ENCODE results near the gene LSM10.

The LSM10 gene

GRCh38 chr1:36382231-36382630, 15.5 kb downstream of the LSM10 start:
- DNase-seq: no peak

GRCh38 chr1:36381405-36381804, 16.3 kb downstream of the LSM10 start:
- DNase-seq: no peak

DNA sequence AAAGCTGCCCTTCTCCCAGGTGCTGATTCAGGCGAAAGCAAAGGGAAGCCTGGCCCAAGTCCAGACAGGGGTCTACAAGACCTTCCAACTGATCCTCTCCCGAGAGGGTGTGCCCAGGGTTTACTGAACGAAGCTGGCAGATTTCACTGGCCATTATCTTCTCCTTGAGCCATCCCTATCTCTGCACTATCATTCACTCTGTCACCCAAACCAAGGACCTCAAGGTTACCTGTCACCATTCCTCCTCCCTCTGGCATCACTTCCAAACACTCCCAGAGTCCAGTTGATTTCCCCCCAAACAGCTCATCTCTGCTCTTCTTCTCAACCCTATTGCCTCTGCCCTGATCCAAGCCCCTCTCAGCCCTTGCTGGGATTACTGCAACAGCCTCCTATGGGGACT, 16.9 kb downstream of the LSM10 start:
- no peak for DNase-seq

- no peak for DNase-seq
Observed at GRCh38 chr1:36380143-36380619, 17.5 kb downstream of the LSM10 start.

DNA sequence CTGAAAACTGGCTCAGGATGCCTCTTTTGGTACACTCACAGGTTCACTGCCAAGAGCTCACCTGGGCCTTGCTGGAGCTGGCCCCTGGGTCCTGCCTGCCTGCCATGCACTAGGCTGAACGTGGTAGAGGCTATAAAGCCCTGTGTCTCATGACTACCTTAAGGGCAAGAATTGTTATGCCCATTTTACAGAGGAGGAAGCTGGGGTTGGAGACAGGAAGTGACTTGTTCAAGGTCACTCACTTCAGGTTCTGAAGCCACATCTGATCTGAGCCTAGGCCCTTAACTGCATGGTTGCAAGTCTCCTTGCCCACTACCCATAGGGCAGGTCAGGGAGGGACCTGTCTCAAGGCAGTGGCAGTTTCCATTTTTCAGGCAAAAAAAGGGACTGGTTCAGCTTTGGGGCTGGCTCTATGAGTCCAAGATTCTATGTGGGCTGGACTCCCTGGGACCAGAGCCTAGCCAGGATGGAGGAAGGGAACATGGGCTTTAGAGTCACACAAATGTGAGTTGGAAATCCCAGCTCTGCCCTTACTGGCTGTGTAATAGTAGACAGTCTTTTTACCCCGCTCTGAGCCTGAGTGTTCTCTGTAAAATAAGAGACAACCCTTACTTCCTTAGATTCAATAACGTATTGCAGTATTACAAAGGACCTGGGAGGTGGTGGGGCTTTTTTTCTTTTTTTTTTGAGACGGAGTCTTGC, 19.8 kb downstream of the LSM10 start:
- DNase-seq: peak; percentile 31

- DNase-seq: no peak
Observed at GRCh38 chr1:36372617-36373016, 25.1 kb downstream of the LSM10 start.

GRCh38 chr1:36369061-36369861, 28.4 kb downstream of the LSM10 start:
- peak; percentile 85 for DNase-seq

- DNase-seq: no peak
Observed at GRCh38 chr1:36367798-36368197, 29.9 kb downstream of the LSM10 start.

- peak; percentile 58 for DNase-seq
Observed at GRCh38 chr1:36367066-36367465, 30.6 kb downstream of the LSM10 start.

DNA sequence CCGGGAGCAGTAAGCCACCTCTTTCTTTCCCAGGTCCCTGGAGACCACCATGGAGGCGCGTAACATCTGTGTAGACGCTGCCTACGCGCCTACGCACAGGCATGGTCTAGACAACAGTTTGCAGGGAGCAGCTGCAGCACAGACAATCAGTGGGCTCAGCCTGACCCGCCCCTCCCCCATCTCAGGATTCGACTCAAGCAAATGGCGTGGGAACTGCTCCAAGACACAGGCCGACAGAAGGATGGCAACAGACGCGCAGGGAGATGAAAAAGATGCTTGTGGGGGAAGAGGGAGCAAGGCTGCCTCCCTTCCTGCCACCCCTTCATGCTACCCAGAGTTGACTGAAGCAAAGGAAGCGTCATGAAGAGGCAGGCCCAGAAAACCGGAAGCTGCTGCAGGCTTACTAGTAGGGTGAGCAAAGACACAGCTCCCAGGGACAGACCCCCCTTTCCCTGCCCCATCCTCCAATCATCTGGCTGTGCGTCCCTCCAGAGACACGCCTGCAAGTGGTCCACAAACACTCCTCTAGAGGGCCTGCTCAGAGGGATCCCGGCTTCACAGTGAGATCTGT, 31.5 kb downstream of the LSM10 start:
- DNase-seq: peak; percentile 73

DNA sequence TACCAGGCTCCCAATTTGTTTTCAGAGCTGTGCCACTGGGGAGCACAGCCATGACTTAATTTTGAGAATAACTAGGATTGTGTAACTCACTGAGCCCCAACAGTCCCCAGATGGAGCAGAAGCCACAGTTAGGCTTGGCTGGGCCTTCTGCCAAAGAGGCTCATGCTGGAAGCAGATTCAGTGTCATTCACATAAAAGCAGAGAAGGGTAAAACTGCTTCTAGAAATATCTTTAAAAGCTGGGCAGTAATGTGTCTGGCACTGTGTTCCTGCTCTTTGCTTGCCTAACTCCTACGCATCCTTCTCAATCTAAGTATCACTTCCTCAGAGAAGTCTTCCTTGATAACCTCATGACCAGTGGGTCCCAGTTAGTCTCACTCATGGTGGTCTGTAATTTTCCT, 32.3 kb downstream of the LSM10 start:
- no peak for DNase-seq

- peak; percentile 50 for DNase-seq
Observed at GRCh38 chr1:36359911-36360550, 37.7 kb downstream of the LSM10 start.

DNA sequence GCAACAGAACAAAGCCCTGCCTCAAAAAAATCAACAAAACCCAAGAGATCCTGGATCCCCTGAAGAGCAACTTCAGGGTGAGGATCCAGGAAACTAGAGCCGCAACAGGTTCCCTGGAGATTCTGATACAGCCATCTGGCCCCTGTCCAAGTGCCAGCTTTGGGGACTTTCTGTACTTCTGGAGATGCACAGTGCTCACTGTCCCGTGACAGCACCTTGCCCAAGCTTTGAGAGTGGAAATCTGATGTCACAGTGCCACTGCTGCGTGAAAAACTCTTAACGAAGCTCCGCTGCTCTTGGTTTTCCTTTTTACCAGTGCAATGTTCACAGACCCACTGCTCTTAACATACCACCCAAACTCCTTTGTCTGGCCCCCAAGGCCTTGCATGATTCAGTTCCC, 38.3 kb downstream of the LSM10 start:
- no peak for DNase-seq

- no peak for DNase-seq
Observed at GRCh38 chr1:36358514-36359084, 39.1 kb downstream of the LSM10 start.

GRCh38 chr1:36355811-36356210, 41.9 kb downstream of the LSM10 start:
- DNase-seq: no peak

DNA sequence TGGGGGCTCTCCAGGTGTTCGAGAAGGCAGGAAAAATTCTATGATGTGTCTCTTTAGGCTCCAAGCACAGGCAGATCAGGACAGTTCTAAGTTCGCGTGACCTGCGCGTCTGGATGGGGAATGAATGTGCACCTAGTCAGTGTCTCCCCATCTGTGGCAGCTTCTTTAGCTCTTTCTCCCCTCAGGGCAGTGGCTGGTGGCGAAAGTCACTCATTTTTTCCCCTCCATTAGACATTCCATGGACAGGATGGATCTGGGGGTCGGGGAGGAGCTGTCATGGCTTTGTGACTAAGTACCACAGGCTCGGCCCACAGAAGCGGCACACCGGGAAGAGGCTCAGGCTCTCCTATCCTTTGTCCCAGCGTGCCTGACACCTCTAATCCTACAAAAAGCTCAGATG, 43.2 kb downstream of the LSM10 start:
- DNase-seq: no peak

DNA sequence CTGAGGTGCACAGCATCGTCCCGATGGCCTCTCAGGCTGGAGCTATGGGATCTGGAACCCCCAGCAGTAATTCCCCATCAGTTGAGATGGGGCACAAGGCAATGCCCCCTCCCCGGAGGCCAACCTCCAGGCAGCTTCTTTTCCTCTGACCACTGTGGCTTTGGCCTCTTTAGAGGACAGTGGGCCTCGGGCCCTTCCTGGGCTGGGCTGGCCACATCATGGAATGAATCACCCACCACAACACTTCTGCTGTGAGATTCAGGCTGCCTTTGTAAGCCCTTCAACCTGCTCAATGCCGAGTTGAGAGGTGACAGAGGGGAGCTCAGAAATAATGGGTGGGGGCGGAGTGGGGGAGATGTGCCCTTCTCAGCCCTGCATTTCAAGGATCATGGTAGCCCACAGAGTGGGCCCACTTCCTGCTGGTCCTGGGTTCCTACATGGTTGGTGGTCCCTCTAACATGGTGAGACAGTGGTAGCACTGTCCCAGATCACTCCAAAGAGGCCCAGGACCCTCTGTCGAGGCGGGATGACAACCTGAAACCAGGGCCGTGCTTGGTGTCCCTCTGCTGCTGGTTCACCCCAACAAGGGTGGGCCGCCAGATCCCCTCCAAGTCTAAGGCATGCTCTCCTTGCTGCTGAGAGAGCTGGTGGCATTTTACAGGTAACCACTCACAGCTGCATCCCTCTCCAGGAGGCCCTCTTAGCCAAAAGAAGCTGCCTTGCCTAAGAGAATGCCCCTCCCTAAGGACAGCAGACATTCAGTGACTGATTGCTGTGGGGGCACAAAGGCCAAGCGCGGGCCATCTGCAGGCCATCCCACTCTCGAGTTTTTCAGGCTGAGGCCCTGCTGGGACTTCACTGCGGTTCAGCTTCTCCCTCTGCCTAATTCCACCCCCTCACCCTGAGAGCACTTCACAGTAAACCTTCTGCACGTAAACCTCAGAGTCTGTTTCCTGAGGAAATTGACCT, 44.5 kb downstream of the LSM10 start:
- DNase-seq: no peak

- no peak for DNase-seq
Observed at GRCh38 chr1:36352125-36352909, 45.4 kb downstream of the LSM10 start.

DNA sequence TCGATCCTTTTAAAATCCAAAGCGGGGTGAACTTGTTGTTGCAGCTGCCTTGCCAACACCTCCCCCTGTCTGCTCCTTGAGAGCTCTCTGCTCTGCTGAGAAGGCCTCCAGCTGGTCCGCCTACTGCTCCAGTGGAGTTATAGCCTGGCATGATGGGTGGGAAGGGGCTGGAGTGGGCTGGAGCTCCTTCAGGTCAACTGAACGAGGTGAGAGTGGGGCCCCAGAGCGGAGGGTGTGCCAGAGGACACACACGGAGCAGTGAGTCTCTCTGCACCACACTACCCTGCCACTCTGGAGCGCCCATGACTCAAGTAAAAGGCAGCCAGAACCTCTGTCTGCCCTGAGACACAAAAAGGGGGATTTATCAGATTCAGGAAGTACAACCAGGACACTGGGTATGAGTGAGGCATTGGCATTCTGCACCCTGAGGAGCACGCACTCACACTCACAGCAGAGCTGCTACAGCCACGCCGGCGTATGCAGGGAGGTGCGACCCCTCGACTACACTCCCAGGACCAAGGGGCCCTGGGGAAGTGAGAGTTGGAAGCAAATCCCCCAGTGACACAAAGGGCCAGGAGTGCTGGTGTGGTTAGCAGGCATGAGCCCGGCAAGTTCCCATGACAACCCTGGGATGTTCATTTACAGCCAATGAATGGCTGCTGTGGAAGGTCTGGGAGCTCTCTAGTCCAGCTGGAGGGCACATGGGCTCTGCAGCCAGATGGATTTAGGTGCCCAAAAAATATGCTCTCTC, 46.3 kb downstream of the LSM10 start:
- DNase-seq: no peak

DNA sequence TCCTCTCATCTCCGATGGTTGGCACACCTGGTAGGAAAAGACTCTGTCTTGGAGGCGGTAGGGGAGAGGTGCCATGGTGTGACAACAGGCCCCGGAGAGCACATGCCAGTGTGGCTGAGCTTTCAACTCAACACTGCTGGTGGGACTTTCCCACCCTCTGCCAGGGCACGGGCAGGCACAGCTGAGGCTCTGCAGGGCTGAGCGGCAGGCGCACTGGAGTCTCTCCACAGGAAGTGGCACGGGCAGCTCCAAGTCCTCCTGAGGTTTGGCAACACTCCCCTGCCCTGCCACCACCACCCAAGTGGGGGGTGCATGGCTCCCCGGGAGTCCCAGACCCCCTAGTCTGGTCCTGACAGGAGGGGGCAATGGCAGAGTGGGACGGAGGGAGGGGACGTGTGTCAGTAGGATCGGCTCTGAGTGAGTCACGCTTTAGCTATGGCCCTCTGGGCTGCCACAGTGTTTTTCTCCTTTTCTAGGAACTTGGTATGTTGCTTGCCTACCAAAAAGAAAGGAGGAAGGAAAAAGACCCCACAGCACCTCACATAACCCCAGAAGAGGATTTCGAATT, 47.0 kb downstream of the LSM10 start:
- peak; percentile 61 for DNase-seq

Measured in CD4-positive, alpha-beta T cell treated with Interleukin-17A for 1 hour (primary cell).